HepG2 (cell line): ENCODE results near the gene SAA1. TPM values are rescaled to one million over a fixed set of nuclear protein-coding genes. Genes with fewer than 3 reads are reported as not detected.

ENCODE experiments used
- AFF4 ChIP-seq: sonication (generic); formaldehyde crosslinking; IDR thresholded peaks from 2 replicates; pipeline ENCODE4 v1.4.0; 2020; ENCODE audit warnings: missing genetic modification reagents
- BCL3 ChIP-seq: sonication (generic); formaldehyde crosslinking; IDR thresholded peaks from 2 replicates; pipeline ENCODE4 v1.5.1; 2020; ENCODE audit warnings: mild to moderate bottlenecking, missing genetic modification reagents, moderate library complexity
- BORCS8-MEF2B ChIP-seq: sonication (generic); formaldehyde crosslinking; IDR thresholded peaks from 2 replicates; pipeline ENCODE4 v1.8.0; 2022; ENCODE audit warnings: mild to moderate bottlenecking, missing genetic modification reagents
- BRD4 ChIP-seq: sonication (generic); formaldehyde crosslinking; IDR thresholded peaks from 2 replicates; pipeline ENCODE4 v1.4.0; 2020; ENCODE audit warnings: missing genetic modification reagents
- CEBPG ChIP-seq: IDR thresholded peaks from 2 replicates; pipeline ENCODE4 v1.6.1; 2016
- FIP1L1 ChIP-seq: fragments of 200-400 bp; formaldehyde crosslinking; IDR thresholded peaks from 2 replicates; pipeline ENCODE4 v1.6.1; 2018; ENCODE audit warnings: low read depth, mild to moderate bottlenecking, low read length, moderate library complexity, borderline replicate concordance; ENCODE audit not compliant: insufficient read depth
- FOXO1 ChIP-seq: sonication (generic); formaldehyde crosslinking; IDR thresholded peaks from 2 replicates; pipeline ENCODE4 v1.4.0; 2020; ENCODE audit warnings: missing genetic modification reagents
- FOXP4 ChIP-seq: sonication (generic); formaldehyde crosslinking; IDR thresholded peaks from 2 replicates; pipeline ENCODE4 v1.4.0; 2020; ENCODE audit warnings: missing genetic modification reagents
- IKZF5 ChIP-seq: IDR thresholded peaks from 2 replicates; pipeline ENCODE4 v1.6.1; 2018; ENCODE audit warnings: missing genetic modification reagents, mild to moderate bottlenecking, missing compliant biosample characterization
- LCORL ChIP-seq, 2 experiments: fragments of 450-650 bp in 1 of 2; sonication (generic) in 1 of 2; formaldehyde crosslinking in 1 of 2; IDR thresholded peaks; 2 replicates each; pipeline versions ENCODE4 v1.5.0 to v1.6.1; 2017 to 2020; ENCODE audit warnings: antibody characterized with exemption in 1 of 2, missing genetic modification reagents in 1 of 2
- MATR3 ChIP-seq: sonication (generic); formaldehyde crosslinking; IDR thresholded peaks from 2 replicates; pipeline ENCODE4 v1.4.0; 2020; ENCODE audit warnings: missing genetic modification reagents
- MYNN ChIP-seq: sonication (generic); formaldehyde crosslinking; IDR thresholded peaks from 2 replicates; pipeline ENCODE4 v1.4.0; 2020; ENCODE audit warnings: mild to moderate bottlenecking, low read depth, missing genetic modification reagents
- PHB2 ChIP-seq: fragments of 450-650 bp; IDR thresholded peaks from 2 replicates; pipeline ENCODE4 v1.6.1; 2018; ENCODE audit not compliant: partially characterized antibody
- POLR2AphosphoS5 ChIP-seq: IDR thresholded peaks from 2 replicates; pipeline ENCODE4 v1.6.1; 2012; ENCODE audit warnings: low read depth, low read length
- REPIN1 ChIP-seq: sonication (generic); formaldehyde crosslinking; IDR thresholded peaks from 2 replicates; pipeline ENCODE4 v1.8.0; 2022; ENCODE audit warnings: missing genetic modification reagents, low read depth, mild to moderate bottlenecking, borderline replicate concordance
- TBX2 ChIP-seq: sonication (generic); formaldehyde crosslinking; IDR thresholded peaks from 2 replicates; pipeline ENCODE4 v1.5.0; 2020; ENCODE audit warnings: missing genetic modification reagents, mild to moderate bottlenecking, borderline replicate concordance
- TFE3 ChIP-seq: IDR thresholded peaks from 2 replicates; pipeline ENCODE4 v1.6.1; 2016
- ZNF629 ChIP-seq: sonication (generic); formaldehyde crosslinking; conservative IDR thresholded peaks from 2 replicates; pipeline ENCODE4 v1.5.0; 2020; ENCODE audit warnings: missing genetic modification reagents
- ZNF670 ChIP-seq: sonication (generic); formaldehyde crosslinking; IDR thresholded peaks from 2 replicates; pipeline ENCODE4 v1.8.0; 2022; ENCODE audit warnings: mild to moderate bottlenecking, missing genetic modification reagents, borderline replicate concordance
- ZNF703 ChIP-seq: sonication (generic); formaldehyde crosslinking; IDR thresholded peaks from 2 replicates; pipeline ENCODE4 v1.5.1; 2020; ENCODE audit warnings: missing genetic modification reagents, mild to moderate bottlenecking, moderate library complexity, borderline replicate concordance
- ZNF775 ChIP-seq: sonication (generic); formaldehyde crosslinking; IDR thresholded peaks from 2 replicates; pipeline ENCODE4 v1.4.0; 2020; ENCODE audit warnings: missing genetic modification reagents, mild to moderate bottlenecking, moderate library complexity, borderline replicate concordance
- polyA plus RNA-seq, 8 experiments: library from polyadenylated mRNA; depleted of rRNA in 3 of 8; stranded (reverse) in 7 of 8; unstranded in 1 of 8; fragments of >200 nt; fragmentation: Illumina TruSeq in 4 of 8; extraction: Trizol in 4 of 8; gene quantifications; 2 replicates each; pipeline versions ENCODE4 v1.2.1 to v1.2.3, GENCODE V29; 2011 to 2016; ENCODE audit warnings: low read depth in 4 of 8, missing spikeins in 1 of 8, mixed read lengths in 1 of 8; ENCODE audit not compliant: insufficient read depth in 1 of 8
- total RNA-seq, 5 experiments: library from RNA; depleted of rRNA; stranded (reverse); fragments of >200 nt; fragmentation: Illumina TruSeq; extraction: Trizol; gene quantifications; 2 replicates each; pipeline ENCODE4 v1.2.3, GENCODE V29; 2016; ENCODE audit warnings: low read depth in 1 of 5

SAA1 gene
- total and polyA plus RNA-seq, 2 of the 13 experiments (the other 11 are each of a cell fraction or from before 2014, with no cell fraction given), result not detected

- TF ChIP-seq TFE3 (no peak), BORCS8-MEF2B (no peak), FIP1L1 (no peak), BCL3 (CRISPR knock-in tag) (no peak), CEBPG (CRISPR knock-in tag) (no peak), AFF4 (CRISPR knock-in tag) (no peak), ZNF775 (CRISPR knock-in tag) (no peak), MYNN (CRISPR knock-in tag) (no peak), PHB2 (no peak), LCORL (IDR thresholded peaks at IDR 0.05) (0 out of 2 replicates have a peak, but pooled peaks have one; percentile 64), LCORL (CRISPR knock-in tag; IDR thresholded peaks at IDR 0.05) (peak; percentile 64; the same call in 1 of the 2 replicates), FOXO1 (CRISPR knock-in tag) (no peak), ZNF670 (CRISPR knock-in tag) (peak; percentile 37; the same call in 1 of the 2 replicates), TBX2 (CRISPR knock-in tag) (no peak), MATR3 (CRISPR knock-in tag) (no peak), ZNF629 (no peak), REPIN1 (CRISPR knock-in tag) (0 out of 2 replicates have a peak, but pooled peaks have one; percentile 34), FOXP4 (CRISPR knock-in tag) (peak; percentile 57), ZNF703 (no peak), BRD4 (no peak), POLR2AphosphoS5 (0 out of 2 replicates have a peak, but pooled peaks have one; percentile 19), IKZF5 (CRISPR knock-in tag) (0 out of 2 replicates have a peak, but pooled peaks have one; percentile 21)
Observed at GRCh38 chr11:18230859-18231258, 35.2 kb upstream of the SAA1 start (continued).
